GM19193 (cell line): Measurements from ENCODE around the gene ALDH3A1.

Experiments
- POLR2A ChIP-seq: IDR thresholded peaks from 4 replicates; pipeline ENCODE4 v1.6.1; 2011; ENCODE audit not compliant: insufficient read depth, insufficient read length; ENCODE audit errors: extremely low read depth

ALDH3A1 gene

GRCh38 chr17:19750835-19751234 is 2.7 kb upstream of the ALDH3A1 start:
- TF ChIP-seq POLR2A: no peak

- no peak for TF ChIP-seq POLR2A
Observed at GRCh38 chr17:19750020-19750572, 2.0 kb upstream of the ALDH3A1 start.

DNA sequence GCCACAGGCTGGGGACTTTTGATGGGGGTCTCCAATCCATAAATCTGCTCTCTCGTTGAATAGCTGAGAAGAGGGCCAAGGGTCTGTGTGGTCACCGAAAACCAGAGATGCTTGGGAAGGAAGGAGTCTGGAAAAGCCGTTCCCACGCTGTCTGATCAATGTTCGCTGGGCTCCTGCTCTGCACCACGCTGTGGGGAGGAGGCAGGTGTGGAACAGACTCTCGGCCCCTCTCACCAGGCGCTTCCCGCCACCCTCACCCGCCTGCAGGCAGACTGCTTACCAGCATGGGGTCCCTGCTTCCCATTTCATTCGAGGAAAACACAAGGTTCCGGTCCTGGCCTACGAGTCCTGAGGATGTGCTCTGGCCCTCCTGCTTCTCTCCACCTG is 702 bp upstream of the ALDH3A1 start:
- no peak for TF ChIP-seq POLR2A

- no peak for TF ChIP-seq POLR2A
Observed at GRCh38 chr17:19747159-19747719, 859 bp downstream of the ALDH3A1 start.

DNA sequence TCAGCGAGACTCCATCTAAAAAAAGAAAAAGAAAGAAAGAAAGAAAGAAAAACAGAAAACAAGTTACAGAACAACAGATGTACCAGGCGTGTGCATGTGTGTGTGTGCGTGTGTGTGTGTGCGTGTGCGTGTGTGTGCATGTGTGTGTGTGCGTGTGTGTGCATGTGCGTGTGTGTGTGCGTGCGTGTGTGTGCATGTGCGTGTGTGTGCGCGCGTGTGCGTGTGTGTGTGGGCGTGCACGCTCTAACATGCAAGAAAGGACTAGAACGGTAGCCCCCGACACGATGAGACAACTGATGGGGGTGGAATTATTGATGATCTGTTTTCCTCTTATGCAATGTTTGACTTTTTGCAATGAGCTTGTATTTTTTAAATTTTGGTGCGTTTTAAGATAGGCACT is 1.6 kb downstream of the ALDH3A1 start:
- TF ChIP-seq POLR2A: no peak

DNA sequence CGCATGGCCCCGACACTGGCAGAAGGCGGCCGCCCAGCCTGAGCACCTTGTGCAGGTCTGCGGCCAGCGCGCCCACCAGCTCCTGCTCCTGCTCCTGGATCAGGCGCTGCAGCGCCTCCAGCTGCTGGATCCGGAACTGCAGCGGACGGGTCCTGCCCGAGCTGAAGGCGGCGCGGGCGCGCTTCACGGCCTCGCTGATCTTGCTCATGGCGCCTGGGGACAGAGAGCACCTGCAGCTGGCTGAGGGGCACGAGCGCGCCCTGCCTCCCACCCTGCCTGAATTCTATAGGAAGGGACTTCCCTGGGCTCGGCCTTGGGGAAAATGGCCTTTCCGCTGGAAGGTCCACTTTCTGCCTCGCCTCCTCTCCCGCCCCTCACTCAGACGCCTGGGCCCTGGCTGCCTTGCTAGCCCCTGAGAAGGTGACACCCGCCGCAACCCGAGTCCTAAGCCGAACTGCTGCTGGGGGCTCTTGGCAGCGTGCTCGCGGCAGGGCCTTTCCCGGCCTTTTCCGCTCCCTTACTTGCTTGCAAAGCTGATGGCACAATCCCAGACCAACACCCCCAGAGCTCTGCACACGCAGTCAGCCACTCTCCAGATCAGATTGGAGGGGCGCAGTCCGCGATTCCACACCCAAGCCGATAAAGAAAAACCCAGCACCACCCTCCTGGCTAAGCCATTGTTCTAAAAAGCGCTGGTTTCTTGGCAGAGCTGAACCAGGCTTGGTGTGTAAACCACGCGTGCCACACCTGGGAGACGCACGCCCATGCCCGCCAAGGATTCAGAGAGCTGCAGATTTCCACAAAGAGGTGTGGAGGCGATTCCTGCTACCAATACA is 3.0 kb downstream of the ALDH3A1 start:
- TF ChIP-seq POLR2A: peak; percentile 35

GRCh38 chr17:19744492-19744891 is 3.6 kb downstream of the ALDH3A1 start:
- TF ChIP-seq POLR2A: no peak

GRCh38 chr17:19743101-19744100 is 4.7 kb downstream of the ALDH3A1 start:
- TF ChIP-seq POLR2A: no peak

DNA sequence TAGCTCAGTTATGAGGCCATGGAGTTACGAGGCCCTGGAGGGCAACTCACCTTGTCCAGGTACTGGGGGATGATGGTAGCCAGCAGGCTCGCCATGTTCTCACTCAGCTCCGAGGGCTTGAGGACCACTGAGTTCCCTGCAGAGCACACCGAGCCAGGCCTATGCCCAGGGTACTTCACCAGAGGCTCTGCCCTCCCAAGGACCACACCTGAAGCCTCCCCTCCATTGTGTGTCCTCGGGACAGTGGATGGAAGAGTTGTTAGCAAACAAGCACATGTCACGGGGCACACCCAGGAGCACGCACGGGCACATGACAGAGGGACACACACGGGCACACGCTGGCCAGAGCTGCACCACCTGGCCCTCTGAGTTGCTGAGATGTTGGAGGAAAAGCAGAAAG is 5.6 kb downstream of the ALDH3A1 start:
- no peak for TF ChIP-seq POLR2A

DNA sequence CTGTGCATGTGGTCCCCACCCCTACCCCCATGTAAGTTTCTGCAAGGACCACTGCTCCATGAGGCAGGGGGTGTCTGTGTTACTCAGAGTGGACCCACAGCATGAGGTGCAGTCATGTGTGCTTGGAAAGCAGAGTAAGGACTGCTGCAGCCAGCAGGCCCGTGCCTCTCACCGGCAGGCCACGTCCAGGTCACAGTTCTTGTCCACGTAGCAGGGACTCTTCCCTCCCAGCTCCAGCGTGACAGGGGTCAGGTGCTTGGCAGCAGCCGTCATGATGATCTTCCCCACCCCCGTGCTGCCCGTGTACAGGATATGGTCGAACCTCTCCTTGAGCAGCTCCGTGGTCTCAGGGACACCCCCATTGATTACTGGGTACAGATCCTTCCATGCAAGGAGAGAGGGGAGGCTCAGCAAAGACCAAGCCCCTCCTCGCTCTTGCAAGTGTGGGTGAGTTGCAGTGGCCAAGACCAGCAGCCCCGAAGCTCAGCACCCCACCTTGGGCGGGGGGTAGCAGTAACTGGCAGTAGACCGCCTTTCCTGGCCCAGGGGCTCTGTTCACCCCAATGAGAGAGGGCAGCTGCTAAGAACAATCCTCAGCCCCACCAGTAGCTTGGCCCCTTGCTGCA is 6.2 kb downstream of the ALDH3A1 start:
- no peak for TF ChIP-seq POLR2A

- TF ChIP-seq POLR2A: no peak
Observed at GRCh38 chr17:19740933-19741332, 7.2 kb downstream of the ALDH3A1 start.

DNA sequence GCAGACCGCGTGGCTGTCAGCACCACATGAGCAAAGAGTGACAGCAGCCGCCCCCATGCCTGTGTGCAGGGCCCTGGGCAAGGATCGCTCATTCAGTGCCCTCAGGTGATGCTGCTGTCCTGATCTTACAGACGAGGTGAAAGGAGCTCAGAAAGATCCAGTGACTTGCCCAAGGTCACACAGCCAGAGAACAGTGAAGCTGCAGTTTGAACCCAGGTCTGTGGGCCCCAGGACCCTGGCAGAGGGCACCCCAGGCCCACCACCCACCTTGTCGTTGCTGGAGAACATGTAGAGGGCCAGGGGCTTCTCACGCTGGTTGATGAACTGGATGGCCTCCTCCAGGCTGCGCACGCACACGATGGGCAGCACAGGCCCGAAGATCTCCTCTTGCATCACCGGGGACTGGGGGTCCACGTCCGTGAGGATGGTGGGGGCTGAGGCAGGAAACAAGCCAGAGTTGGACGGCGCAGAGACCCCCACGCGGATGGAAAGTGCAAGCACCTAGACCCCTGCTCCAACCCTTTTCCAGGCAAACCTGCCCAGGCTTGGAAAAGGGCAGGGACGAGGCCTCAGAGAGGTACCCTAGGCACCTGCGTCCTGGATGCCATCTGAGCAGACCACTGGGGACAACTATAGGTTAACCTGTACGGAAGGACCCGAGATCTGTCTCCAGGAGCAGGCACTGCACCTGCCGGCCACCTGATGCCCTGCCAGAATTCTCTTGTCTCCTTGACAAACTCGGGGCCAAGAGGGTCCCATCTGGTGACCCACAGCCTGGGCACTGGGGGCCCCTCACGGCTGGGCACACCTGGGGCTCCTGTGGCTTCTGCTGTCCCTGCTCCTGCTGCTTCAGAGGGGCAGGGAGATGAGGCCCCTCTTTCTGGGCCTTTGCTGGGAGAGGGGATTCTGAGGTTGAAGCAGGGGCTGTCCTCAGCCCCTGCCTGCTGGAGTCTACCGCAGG is 8.6 kb downstream of the ALDH3A1 start:
- TF ChIP-seq POLR2A: no peak

- TF ChIP-seq POLR2A: no peak
Observed at GRCh38 chr17:19738757-19739156, 9.3 kb downstream of the ALDH3A1 start.

GRCh38 chr17:19738073-19738449 is 10.0 kb downstream of the ALDH3A1 start:
- TF ChIP-seq POLR2A: no peak
